K562 (cell line): ENCODE data around the gene ERP27. TPM values are rescaled to one million over a fixed set of nuclear protein-coding genes. Genes with fewer than 3 reads are reported as not detected.

ENCODE experiments used
- ATAC-seq: fragments of 200-7000 bp; cut with Tn5 transposase; 3 replicates; pipeline ENCODE4 v1.9.1; 2020; ENCODE audit warnings: moderate library complexity
- BruUV-seq: library from RNA; stranded (reverse); fragments of 400-500 nt; replicated peaks from 2 replicates; lab custom pipeline; 2021; lab: Mats Ljungman, UMichigan
- CTCF ChIA-PET: fragments of 300-600 bp; formaldehyde crosslinking; extraction: SDS; loops from one replicate; lab custom pipeline; 2021; ENCODE audit warnings: low intra/inter-chr PET ratio; lab: Yijun Ruan, JAX
- POLR2A ChIA-PET: fragments of 300-600, 350-650 bp; sonication (Branson Sonifier 250); formaldehyde crosslinking; extraction: SDS; loops from one replicate; lab custom pipeline; 2021; ENCODE audit warnings: antibody characterized with exemption, inconsistent platforms; lab: Yijun Ruan, JAX
- DNase-seq, 4 experiments: peaks; one replicate each; pipeline versions ENCODE4 v3.0.0 to v3.0.0-alpha.2; 2011 to 2018; ENCODE audit warnings: low spot score in 3 of 4, mixed read lengths in 3 of 4; ENCODE audit errors: extremely low read depth in 1 of 4
- FAIRE-seq: peaks from 2 replicates; lab custom pipeline; 2011; peaks lifted over from hg19 to GRCh38; lab: Jason Lieb, UNC
- H2AFZ ChIP-seq: 2 replicates; pipeline ENCODE4 v1.6.0; 2011; ENCODE audit warnings: low read depth, low read length, control low read depth, inconsistent platforms
- H3K27ac ChIP-seq: fragments of 200-600 bp; 3 replicates; pipeline ENCODE4 v1.8.0; 2011; ENCODE audit warnings: low read depth, mild to moderate bottlenecking, control low read depth, inconsistent platforms, low read length, moderate library complexity, mixed read lengths; ENCODE audit errors: extremely low read depth
- H3K27me3 ChIP-seq, 2 experiments: fragments of 300-600 bp in 1 of 2; 2 replicates in 1 of 2; 3 replicates in 1 of 2; pipeline versions ENCODE4 v1.6.0 to v1.8.0; 2011; ENCODE audit warnings: inconsistent platforms in 2 of 2, low read length in 2 of 2, mild to moderate bottlenecking in 1 of 2, mixed read lengths in 1 of 2, moderate library complexity in 1 of 2; ENCODE audit not compliant: control insufficient read depth in 2 of 2, insufficient read depth in 2 of 2
- H3K36me3 ChIP-seq: fragments of 300-600 bp; 3 replicates; pipeline ENCODE4 v1.8.0; 2011; ENCODE audit warnings: mild to moderate bottlenecking, low read length, inconsistent platforms; ENCODE audit not compliant: control insufficient read depth, insufficient read depth
- H3K4me1 ChIP-seq, 2 experiments: fragments of 200-600 bp in 1 of 2; replicated peaks in 1 of 2; 2 replicates in 1 of 2; 3 replicates in 1 of 2; pipeline versions ENCODE4 v1.5.1 to v1.8.0; 2011; ENCODE audit warnings: inconsistent platforms in 2 of 2, low read length in 2 of 2, mild to moderate bottlenecking in 1 of 2, mixed read lengths in 1 of 2, moderate library complexity in 1 of 2; ENCODE audit not compliant: control insufficient read depth in 2 of 2, insufficient read depth in 2 of 2
- H3K4me2 ChIP-seq: 2 replicates; pipeline ENCODE4 v1.6.1; 2011; ENCODE audit warnings: low read length, control low read depth, inconsistent platforms, mixed read lengths; ENCODE audit not compliant: insufficient read depth
- H3K4me3 ChIP-seq: fragments of 200-600 bp; sonication (generic), shearing (Covaris generic); 2 replicates; pipeline ENCODE4 v1.5.1; 2016; ENCODE audit warnings: control low read depth, inconsistent platforms
- H3K79me2 ChIP-seq: fragments of 200-600 bp; 3 replicates; pipeline ENCODE4 v1.8.0; 2011; ENCODE audit warnings: low read length, inconsistent platforms; ENCODE audit not compliant: control insufficient read depth, insufficient read depth
- H3K9ac ChIP-seq, 2 experiments: 2 replicates each; pipeline versions ENCODE4 v1.6.0 to v1.6.1; 2011; ENCODE audit warnings: low read depth in 2 of 2, low read length in 2 of 2, control low read depth in 1 of 2, inconsistent platforms in 1 of 2, mild to moderate bottlenecking in 1 of 2, mixed read lengths in 1 of 2; ENCODE audit not compliant: insufficient read depth in 1 of 2
- H3K9me1 ChIP-seq: one replicate; pipeline ENCODE4 v1.6.0; 2011; ENCODE audit warnings: inconsistent platforms, mild to moderate bottlenecking, low read length, moderate library complexity; ENCODE audit not compliant: control insufficient read depth, insufficient read depth
- H3K9me3 ChIP-seq: replicated peaks from 2 replicates; pipeline ENCODE4 v1.5.1; 2011; ENCODE audit warnings: low read depth, low read length, inconsistent platforms; ENCODE audit not compliant: control insufficient read depth, insufficient read depth
- H4K20me1 ChIP-seq: replicated peaks from 2 replicates; pipeline ENCODE4 v1.6.1; 2011; ENCODE audit warnings: low read length, inconsistent platforms, mixed read lengths; ENCODE audit not compliant: control insufficient read depth, insufficient read depth
- BDP1 ChIP-seq: IDR thresholded peaks from 3 replicates; pipeline ENCODE4 v1.6.1; 2011; ENCODE audit not compliant: insufficient read length, insufficient read depth
- DNMT1 ChIP-seq: fragments of 450-650 bp; IDR thresholded peaks from 2 replicates; pipeline ENCODE4 v1.6.1; 2016; ENCODE audit warnings: antibody characterized with exemption, mild to moderate bottlenecking
- E2F3 ChIP-seq: fragments of 250-450 bp; sonication (Bioruptor Pico); IDR thresholded peaks from 2 replicates; pipeline ENCODE4 v1.4.0; 2020; ENCODE audit warnings: mild to moderate bottlenecking
- MYBL2 ChIP-seq, 2 experiments: fragments of 450-650 bp in 1 of 2; sonication (generic) in 1 of 2; formaldehyde crosslinking in 1 of 2; IDR thresholded peaks; 2 replicates each; pipeline versions ENCODE4 v1.6.1 to v1.8.1; 2017 to 2022; ENCODE audit warnings: borderline replicate concordance in 1 of 2, inconsistent platforms in 1 of 2, low read depth in 1 of 2, mild to moderate bottlenecking in 1 of 2, missing genetic modification reagents in 1 of 2, moderate library complexity in 1 of 2
- NFE2L1 ChIP-seq: fragments of 450-650 bp; IDR thresholded peaks from 2 replicates; pipeline ENCODE4 v1.6.1; 2016; ENCODE audit warnings: missing genetic modification characterization, low read depth, mild to moderate bottlenecking, missing compliant biosample characterization, moderate library complexity, borderline replicate concordance
- NFYB ChIP-seq: IDR thresholded peaks from 2 replicates; pipeline ENCODE4 v1.6.1; 2011; ENCODE audit warnings: mild to moderate bottlenecking, moderate library complexity; ENCODE audit not compliant: insufficient read length; ENCODE audit errors: extremely low read depth
- RBM34 ChIP-seq: fragments of 200-400 bp; formaldehyde crosslinking; IDR thresholded peaks from 2 replicates; pipeline ENCODE4 v1.6.1; 2018; ENCODE audit warnings: low read length, borderline replicate concordance; ENCODE audit not compliant: insufficient read depth
- SRSF7 ChIP-seq: fragments of 200-400 bp; formaldehyde crosslinking; optimal IDR thresholded peaks from 2 replicates; pipeline ENCODE3; 2017; ENCODE audit warnings: mild to moderate bottlenecking, low read depth, low read length
- THAP7 ChIP-seq: fragments of 250-450 bp; sonication (Bioruptor Pico); IDR thresholded peaks from 2 replicates; pipeline ENCODE4 v1.5.0; 2021
- XRCC4 ChIP-seq: IDR thresholded peaks from one replicate; pipeline ENCODE4 v1.6.1; 2011; ENCODE audit not compliant: insufficient read depth, insufficient read length; ENCODE audit errors: extremely low read depth
- ZFP1 ChIP-seq: fragments of 450-650 bp; formaldehyde crosslinking; IDR thresholded peaks from 2 replicates; pipeline ENCODE4 v1.4.0; 2020; ENCODE audit warnings: mild to moderate bottlenecking, mixed read lengths
- ZNF431 ChIP-seq: sonication (generic); formaldehyde crosslinking; IDR thresholded peaks from 2 replicates; pipeline ENCODE4 v1.8.0; 2022; ENCODE audit warnings: mild to moderate bottlenecking, missing genetic modification reagents
- WGBS: fragments of 100-300 bp; shearing (Covaris generic); methylation state at CpG from one replicate; pipeline ENCODE4 v1.1.6; 2016; ENCODE audit warnings: low coverage, mixed read lengths; ENCODE audit not compliant: insufficient coverage; ENCODE audit errors: missing lambda C conversion rate; 5-methylcytosine and 5-hydroxymethylcytosine counted together
- in situ Hi-C: fragments of 300-500 bp; cut with MboI; formaldehyde crosslinking; loops from 4 replicates; pipeline ENCODE4 v1.15.0; 2018; ENCODE audit warnings: inconsistent platforms, mixed read lengths
- intact Hi-C: fragments of 100-400 bp; cut with micrococcal nuclease; formaldehyde crosslinking; loops from 2 replicates; pipeline ENCODE4 v1.14.2; 2022
- polyA plus RNA-seq, 8 experiments: library from polyadenylated mRNA; depleted of rRNA in 4 of 8; stranded (reverse) in 5 of 8; unstranded in 3 of 8; fragments of >200 nt; fragmentation: Nextera tagmentation in 2 of 8; fragmentation: Illumina TruSeq in 1 of 8; extraction: Ambion mirVana in 2 of 8; extraction: Trizol in 1 of 8; gene quantifications; 2 replicates each; pipeline versions ENCODE4 v1.2.1 to v1.2.3, GENCODE V29; 2011 to 2014; ENCODE audit warnings: inconsistent platforms in 1 of 8, missing spikeins in 1 of 8
- total RNA-seq, 7 experiments: library from RNA; depleted of rRNA in 6 of 7; stranded (reverse); fragments of >200 nt in 6 of 7; fragmentation: Illumina TruSeq in 2 of 7; extraction: Trizol in 2 of 7; gene quantifications; 2 replicates each; pipeline versions ENCODE4 v1.2.1 to v1.2.3, GENCODE V29; 2011 to 2021; ENCODE audit warnings: low replicate concordance in 1 of 7
- TF ChIP-seq, protein P1 (sequence below), 2 experiments: fragments of 450-650 bp in 1 of 2; sonication (generic) in 1 of 2; formaldehyde crosslinking in 1 of 2; IDR thresholded peaks; 2 replicates each; pipeline versions ENCODE4 v1.7.1 to v1.9.0; 2016 to 2022; ENCODE audit warnings: inconsistent platforms in 1 of 2, mild to moderate bottlenecking in 1 of 2, missing genetic modification reagents in 1 of 2

The ERP27 gene
- total and polyA plus RNA-seq, 9 of the 15 experiments (the other 6 are each of a cell fraction or from before 2014, with no cell fraction given): 0.07 to 0.27 (median 0.11) TPM; not detected in 6

DNA sequence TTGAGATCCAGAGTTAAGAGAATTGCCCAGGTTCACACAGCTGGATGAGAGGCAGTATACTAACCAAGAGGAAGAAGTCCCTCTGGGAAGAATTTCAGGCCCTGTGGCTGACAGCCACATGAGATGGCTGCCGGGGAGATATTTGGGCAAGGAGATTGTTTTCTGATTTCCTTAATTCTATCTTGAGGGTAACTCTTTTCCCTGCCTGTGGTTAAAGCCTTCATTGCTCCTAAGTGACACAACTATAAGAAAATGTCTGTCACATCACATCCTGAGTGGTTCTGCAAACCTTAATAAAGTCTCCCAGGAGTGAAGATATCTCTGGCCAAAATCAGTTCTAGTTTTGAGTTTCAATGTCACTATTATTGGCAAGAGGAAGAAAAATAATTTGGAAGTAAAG is 13.5 kb upstream of the ERP27 start:
- Histone ChIP-seq H3K4me3 (no peak overlapping the region), H3K4me1 (no peaks in the 10 kb centered on the region; a peak in 2 of 5 replicates), H3K9me1 (no peaks in the 10 kb centered on the region), H3K79me2 (no peaks in the 10 kb centered on the region), H3K9me3 (no peaks in the 10 kb centered on the region), H2AFZ (no peak overlapping the region), H4K20me1 (no peaks in the 10 kb centered on the region), H3K4me2 (no peak overlapping the region), H3K27me3 (no peaks in the 10 kb centered on the region), H3K27ac (no peak overlapping the region), H3K9ac (no peak overlapping the region), H3K36me3 (peaks cover 21% of the 10 kb centered on the region; the same call in 1 of the 3 replicates)
- no peak for DNase-seq
- CTCF ChIA-PET: no interaction called here
- intact Hi-C loops (no loop called here), in situ Hi-C loops (loop anchor here (25.0 kb wide), 1 partner anchor 740 kb away; no protein-coding TSS in a partner anchor)
- no peak for ATAC-seq
- no TSS peak for BruUV-seq
- FAIRE-seq: no peak
- WGBS: 73% methylated on average over 1 of the region's 1 CpG
- POLR2A ChIA-PET: no interaction called here
- TF ChIP-seq THAP7 (CRISPR knock-in tag) (no peak), ZNF431 (CRISPR knock-in tag) (no peak), XRCC4 (no peak), SRSF7 (no peak), E2F3 (no peak), NFE2L1 (no peak), MYBL2 (IDR thresholded peaks at IDR 0.05; ENCODE audit: low read depth) (no peak), MYBL2 (CRISPR knock-in tag; IDR thresholded peaks at IDR 0.05; ENCODE audit: borderline replicate concordance) (no peak), RBM34 (no peak), ZFP1 (CRISPR knock-in tag) (no peak), BDP1 (no peak), NFYB (no peak), DNMT1 (no peak)
- TF ChIP-seq, protein P1, sequence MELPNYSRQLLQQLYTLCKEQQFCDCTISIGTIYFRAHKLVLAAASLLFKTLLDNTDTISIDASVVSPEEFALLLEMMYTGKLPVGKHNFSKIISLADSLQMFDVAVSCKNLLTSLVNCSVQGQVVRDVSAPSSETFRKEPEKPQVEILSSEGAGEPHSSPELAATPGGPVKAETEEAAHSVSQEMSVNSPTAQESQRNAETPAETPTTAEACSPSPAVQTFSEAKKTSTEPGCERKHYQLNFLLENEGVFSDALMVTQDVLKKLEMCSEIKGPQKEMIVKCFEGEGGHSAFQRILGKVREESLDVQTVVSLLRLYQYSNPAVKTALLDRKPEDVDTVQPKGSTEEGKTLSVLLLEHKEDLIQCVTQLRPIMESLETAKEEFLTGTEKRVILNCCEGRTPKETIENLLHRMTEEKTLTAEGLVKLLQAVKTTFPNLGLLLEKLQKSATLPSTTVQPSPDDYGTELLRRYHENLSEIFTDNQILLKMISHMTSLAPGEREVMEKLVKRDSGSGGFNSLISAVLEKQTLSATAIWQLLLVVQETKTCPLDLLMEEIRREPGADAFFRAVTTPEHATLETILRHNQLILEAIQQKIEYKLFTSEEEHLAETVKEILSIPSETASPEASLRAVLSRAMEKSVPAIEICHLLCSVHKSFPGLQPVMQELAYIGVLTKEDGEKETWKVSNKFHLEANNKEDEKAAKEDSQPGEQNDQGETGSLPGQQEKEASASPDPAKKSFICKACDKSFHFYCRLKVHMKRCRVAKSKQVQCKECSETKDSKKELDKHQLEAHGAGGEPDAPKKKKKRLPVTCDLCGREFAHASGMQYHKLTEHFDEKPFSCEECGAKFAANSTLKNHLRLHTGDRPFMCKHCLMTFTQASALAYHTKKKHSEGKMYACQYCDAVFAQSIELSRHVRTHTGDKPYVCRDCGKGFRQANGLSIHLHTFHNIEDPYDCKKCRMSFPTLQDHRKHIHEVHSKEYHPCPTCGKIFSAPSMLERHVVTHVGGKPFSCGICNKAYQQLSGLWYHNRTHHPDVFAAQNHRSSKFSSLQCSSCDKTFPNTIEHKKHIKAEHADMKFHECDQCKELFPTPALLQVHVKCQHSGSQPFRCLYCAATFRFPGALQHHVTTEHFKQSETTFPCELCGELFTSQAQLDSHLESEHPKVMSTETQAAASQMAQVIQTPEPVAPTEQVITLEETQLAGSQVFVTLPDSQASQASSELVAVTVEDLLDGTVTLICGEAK (IDR thresholded peaks at IDR 0.05): no peak
- TF ChIP-seq, protein P1 (CRISPR knock-in tag; IDR thresholded peaks at IDR 0.05): no peak
